Right renal pelvis (tissue), 4 donors: ENCODE data around the gene PPARD. TPM values are rescaled to one million over a fixed set of nuclear protein-coding genes. Genes with fewer than 3 reads are reported as not detected.
"Not testable (repeated sequence)": the region's sequence is repeated elsewhere in the genome, so short reads cannot be mapped to it uniquely, and the experiment has no call there.

Source experiments
- DNase-seq, 4 donors: peaks; one replicate each; pipeline ENCODE4 v3.0.0-alpha.2; 2013; ENCODE audit warnings: low read depth in 4 of 4, low spot score in 3 of 4, missing footprints in 1 of 4
- polyA plus RNA-seq, 4 donors: library from polyadenylated mRNA; unstranded; fragments of 120-200 nt; gene quantifications; one replicate each; pipeline ENCODE4 v1.2.1, GENCODE V29; 2013; ENCODE audit not compliant: insufficient read length in 4 of 4

Gene PPARD
- polyA plus RNA-seq = 10 to 100 TPM; 22.5 to 27.5 (median 24.0) TPM

GRCh38 chr6:35342258-35343091, at the start of gene PPARD:
Gene PPARD (plus strand): TSS chr6:35342558. CDS start chr6:35411088, 68,530 bp downstream.
- DNase-seq = peak; percentile 93 to 96 (median 94)

GRCh38 chr6:35293681-35294080, 48.7 kb upstream of the PPARD start:
- DNase-seq = no peak

- no peak for DNase-seq
Measured at GRCh38 chr6:35294308-35294945, 47.9 kb upstream of the PPARD start.

- no peak for DNase-seq
Measured at GRCh38 chr6:35295036-35295435, 47.3 kb upstream of the PPARD start.

GRCh38 chr6:35295521-35296315, 46.6 kb upstream of the PPARD start:
- DNase-seq = no peak

- no peak for DNase-seq
Measured at GRCh38 chr6:35296931-35297600, 45.3 kb upstream of the PPARD start.

- DNase-seq = peak; percentile 79 to 82 (median 80)
Measured at GRCh38 chr6:35297601-35298481, 44.5 kb upstream of the PPARD start, which contains the start of gene DEF6. Gene DEF6 (plus strand): TSS chr6:35297818. CDS start chr6:35297857, 39 bp downstream.

GRCh38 chr6:35298625-35299140, 43.7 kb upstream of the PPARD start:
- no peak for DNase-seq

GRCh38 chr6:35299674-35300073, 42.7 kb upstream of the PPARD start:
- no peak for DNase-seq

- DNase-seq = no peak
Measured at GRCh38 chr6:35300848-35301247, 41.5 kb upstream of the PPARD start.

- DNase-seq = no peak
Measured at GRCh38 chr6:35302604-35303241, 39.6 kb upstream of the PPARD start.

GRCh38 chr6:35304299-35304698, 38.1 kb upstream of the PPARD start:
- no peak for DNase-seq

GRCh38 chr6:35305117-35305516, 37.2 kb upstream of the PPARD start:
- no peak for DNase-seq

GRCh38 chr6:35307138-35307537, 35.2 kb upstream of the PPARD start:
- not testable (repeated sequence) for DNase-seq

GRCh38 chr6:35308543-35308942, 33.8 kb upstream of the PPARD start:
- not testable (repeated sequence) for DNase-seq

GRCh38 chr6:35309611-35310264, 32.6 kb upstream of the PPARD start:
- DNase-seq = no peak

GRCh38 chr6:35310265-35310831, 32.0 kb upstream of the PPARD start:
- no peak for DNase-seq
